Endodermal cell (in vitro differentiated cells): ENCODE data around the gene REG1B. TPM values are rescaled to one million over a fixed set of nuclear protein-coding genes. Genes with fewer than 3 reads are reported as not detected.

Experiments used
- DNase-seq: peaks from one replicate; pipeline ENCODE4 v3.0.0-alpha.2; 2017
- H3K27ac ChIP-seq: 2 replicates; pipeline ENCODE4 v1.5.1; 2013; ENCODE audit warnings: mild to moderate bottlenecking, low read depth, low read length, moderate library complexity
- H3K27me3 ChIP-seq: 2 replicates; pipeline ENCODE4 v1.6.1; 2013; ENCODE audit warnings: mild to moderate bottlenecking, low read length, moderate library complexity; ENCODE audit not compliant: insufficient read depth, control insufficient read depth, poor library complexity, severe bottlenecking
- H3K36me3 ChIP-seq: 2 replicates; pipeline ENCODE4 v1.7.0; 2013; ENCODE audit warnings: mild to moderate bottlenecking, low read length, moderate library complexity; ENCODE audit not compliant: control insufficient read depth, insufficient read depth
- H3K4me1 ChIP-seq: one replicate; pipeline ENCODE4 v1.7.0; 2013; ENCODE audit warnings: low read length; ENCODE audit not compliant: control insufficient read depth, insufficient read depth
- H3K4me3 ChIP-seq: 2 replicates; pipeline ENCODE4 v1.5.1; 2013; ENCODE audit warnings: mild to moderate bottlenecking, low read length, moderate library complexity
- H3K9ac ChIP-seq: 2 replicates; pipeline ENCODE4 v1.6.1; 2013; ENCODE audit warnings: mild to moderate bottlenecking, low read length, moderate library complexity; ENCODE audit not compliant: poor library complexity, severe bottlenecking; ENCODE audit errors: extremely low read depth
- H3K9me3 ChIP-seq: 2 replicates; pipeline ENCODE4 v1.6.1; 2013; ENCODE audit warnings: mild to moderate bottlenecking, low read length, moderate library complexity; ENCODE audit not compliant: control insufficient read depth
- H3K27ac Mint-ChIP-seq: 2 replicates; pipeline ENCODE4 v1.8.0; 2020; ENCODE audit warnings: mixed read lengths
- H3K27me3 Mint-ChIP-seq: 2 replicates; pipeline ENCODE4 v1.8.0; 2021; ENCODE audit warnings: mild to moderate bottlenecking, mixed read lengths; ENCODE audit not compliant: insufficient read depth
- H3K36me3 Mint-ChIP-seq: 2 replicates; pipeline ENCODE4 v1.8.0; 2020; ENCODE audit warnings: low read depth, mixed read lengths
- H3K4me1 Mint-ChIP-seq: 2 replicates; pipeline ENCODE4 v1.8.0; 2020; ENCODE audit warnings: mixed read lengths
- H3K4me3 Mint-ChIP-seq: 2 replicates; pipeline ENCODE4 v1.8.0; 2020; ENCODE audit warnings: mild to moderate bottlenecking, moderate library complexity, mixed read lengths
- H3K9me3 Mint-ChIP-seq: 2 replicates; pipeline ENCODE4 v1.8.0; 2020; ENCODE audit warnings: mild to moderate bottlenecking, mixed read lengths
- CTCF ChIP-seq: fragments of 200-600 bp; sonication (generic); conservative IDR thresholded peaks from 2 replicates; pipeline ENCODE4 v1.5.0; 2021; ENCODE audit warnings: antibody characterized with exemption, mild to moderate bottlenecking
- WGBS, 2 experiments: methylation state at CpG; one replicate each; pipeline versions ENCODE4 v1.1.5 to v1.1.7; 2013; ENCODE audit warnings: missing lambda C conversion rate in 2 of 2, mixed read lengths in 1 of 2; ENCODE audit not compliant: insufficient coverage in 1 of 2, insufficient read length in 1 of 2; 5-methylcytosine and 5-hydroxymethylcytosine counted together
- total RNA-seq, 2 donors: library from RNA; stranded (reverse); fragmentation: NEBNext Ultra II Directional in 1 of 2; extraction: Animal tissue kit (Norgen Biotek cat#: 25700) in 1 of 2; gene quantifications; 2 replicates in 1 of 2; 3 replicates in 1 of 2; pipeline ENCODE4 v1.2.1, GENCODE V29; 2021

The REG1B gene
- total RNA-seq, 2 donors from 2014 or later, result not detected

GRCh38 chr2:79090693-79091092, 2.9 kb upstream of the REG1B start:
- peaks cover 10% of the 10 kb centered on the region for H3K9me3 Mint-ChIP-seq
- Histone ChIP-seq H3K27ac (no peak overlapping the region), H3K4me3 (no peak overlapping the region), H3K27me3 (peaks cover 63% of the 10 kb centered on the region), H3K4me1 (no peaks in the 10 kb centered on the region), H3K36me3 (no peaks in the 10 kb centered on the region), H3K9ac (no peak overlapping the region), H3K9me3 (peaks cover 25% of the 10 kb centered on the region)
- H3K27me3 Mint-ChIP-seq, result peaks cover 37% of the 10 kb centered on the region
- H3K4me1 Mint-ChIP-seq, result no peaks in the 10 kb centered on the region
- no peaks in the 10 kb centered on the region for H3K36me3 Mint-ChIP-seq
- no peak overlapping the region for H3K4me3 Mint-ChIP-seq
- no peak for TF ChIP-seq CTCF
- WGBS, 2 experiments, result 94 to 98% methylated on average over 4 of the region's 4 CpGs
- H3K27ac Mint-ChIP-seq, result no peak overlapping the region
- no peak for DNase-seq

- peaks cover 57% of the 10 kb centered on the region for H3K27me3 Mint-ChIP-seq
- no peaks in the 10 kb centered on the region for H3K36me3 Mint-ChIP-seq
- H3K9ac ChIP-seq, result no peak overlapping the region
- H3K9me3 ChIP-seq, result peaks cover 25% of the 10 kb centered on the region
- H3K9me3 Mint-ChIP-seq, result peaks cover 10% of the 10 kb centered on the region
- 92 to 95% methylated on average over 2 to 4 of the region's 4 CpGs for WGBS, 2 experiments
- no peaks in the 10 kb centered on the region for H3K4me1 Mint-ChIP-seq
- no peak overlapping the region for H3K4me3 Mint-ChIP-seq
- H3K27ac Mint-ChIP-seq, result no peak overlapping the region
- DNase-seq, result no peak
- no peaks in the 10 kb centered on the region for H3K36me3 ChIP-seq
- H3K4me1 ChIP-seq, result no peaks in the 10 kb centered on the region
- no peak overlapping the region for H3K27ac ChIP-seq
- no peak overlapping the region for H3K4me3 ChIP-seq
- peaks cover 47% of the 10 kb centered on the region for H3K27me3 ChIP-seq
- no peak for TF ChIP-seq CTCF
Measured at GRCh38 chr2:79086255-79086654, 1.5 kb downstream of the REG1B start.

- Mint-ChIP-seq H3K27ac (no peak overlapping the region), H3K27me3 (peaks cover 60% of the 10 kb centered on the region), H3K36me3 (no peaks in the 10 kb centered on the region), H3K4me1 (no peaks in the 10 kb centered on the region), H3K4me3 (no peak overlapping the region), H3K9me3 (peaks cover 10% of the 10 kb centered on the region)
- no peak for DNase-seq
- Histone ChIP-seq H3K4me1 (no peaks in the 10 kb centered on the region), H3K27ac (no peak overlapping the region), H3K9me3 (peaks cover 25% of the 10 kb centered on the region), H3K36me3 (no peaks in the 10 kb centered on the region), H3K9ac (no peak overlapping the region), H3K27me3 (peaks cover 50% of the 10 kb centered on the region), H3K4me3 (no peak overlapping the region)
- TF ChIP-seq CTCF, result no peak
- 80 to 88% methylated on average over 1 to 3 of the region's 3 CpGs for WGBS, 2 experiments
Measured at GRCh38 chr2:79085382-79085781, 2.4 kb downstream of the REG1B start.
